Naive thymus-derived CD8-positive, alpha-beta T cell (primary cell): Measurements from ENCODE around the gene LMO1. TPM values are rescaled to one million over a fixed set of nuclear protein-coding genes. Genes with fewer than 3 reads are reported as not detected.

Experiments used
- ATAC-seq, 2 donors: fragments of 150-1000 bp; cut with Tn5 transposase in 1 of 2; sonication (Bioruptor Pico), chemical (Tn5 transposase) in 1 of 2; 1 replicate in 1 of 2; 2 replicates in 1 of 2; pipeline ENCODE4 v1.10.0; 2021; ENCODE audit warnings: mild to moderate bottlenecking in 2 of 2, moderate library complexity in 2 of 2
- POLR2A ChIA-PET: fragments of 350-600 bp; sonication (Branson Sonifier 250); formaldehyde crosslinking; loops from one replicate; lab custom pipeline; 2021; ENCODE audit warnings: antibody characterized with exemption; lab: Charles Lee
- DNase-seq, 10 donors: peaks; one replicate each; pipeline versions ENCODE4 v3.0.0 to v3.0.0-alpha.2; 2020 to 2022
- H3K27ac Mint-ChIP-seq, 10 donors: one replicate each; pipeline ENCODE4 v1.8.0; 2020 to 2022; ENCODE audit warnings: mild to moderate bottlenecking in 10 of 10, mixed read lengths in 10 of 10, moderate library complexity in 4 of 10, inconsistent platforms in 1 of 10
- H3K27me3 Mint-ChIP-seq, 5 donors: one replicate each; pipeline ENCODE4 v1.8.0; 2021 to 2022; ENCODE audit warnings: mixed read lengths in 5 of 5
- H3K36me3 Mint-ChIP-seq, 3 donors: one replicate each; pipeline ENCODE4 v1.8.0; 2020 to 2022; ENCODE audit warnings: mixed read lengths in 3 of 3, mild to moderate bottlenecking in 2 of 3, inconsistent platforms in 1 of 3
- H3K4me1 Mint-ChIP-seq, 4 donors: one replicate each; pipeline ENCODE4 v1.8.0; 2021 to 2022; ENCODE audit warnings: mixed read lengths in 4 of 4
- H3K4me3 Mint-ChIP-seq, 10 donors: one replicate each; pipeline ENCODE4 v1.8.0; 2020 to 2022; ENCODE audit warnings: mild to moderate bottlenecking in 10 of 10, mixed read lengths in 10 of 10, moderate library complexity in 6 of 10, inconsistent platforms in 1 of 10
- H3K9me3 Mint-ChIP-seq, 9 donors: one replicate each; pipeline ENCODE4 v1.8.0; 2020 to 2022; ENCODE audit warnings: mixed read lengths in 9 of 9, mild to moderate bottlenecking in 3 of 9, inconsistent platforms in 1 of 9, moderate library complexity in 1 of 9
- polyA plus RNA-seq, 3 donors: library from polyadenylated mRNA; unstranded; fragments of 300-500 nt; fragmentation: Illumina TruSeq; gene quantifications; one replicate each; pipeline ENCODE4 v1.2.3, GENCODE V29; 2021
- total RNA-seq, 8 experiments: library from RNA in 2 of 8; stranded (reverse) in 2 of 8; gene quantifications; one replicate each; pipeline ENCODE4 v1.2.3 and lab custom pipeline; 2021 to 2026

LMO1 gene
- total and polyA plus RNA-seq, 5 experiments from 2014 or later, result not detected

- Mint-ChIP-seq H3K4me3 (no peak overlapping the region), H3K27ac (no peak overlapping the region), H3K9me3 (no peaks in the 10 kb centered on the region), H3K27me3 (peaks cover 0 to 5% (median 4%) of the 10 kb centered on the region in 5 donors), H3K36me3 (no peaks in the 10 kb centered on the region), H3K4me1 (peaks cover 2 to 5% (median 3%) of the 10 kb centered on the region in 4 donors)
- DNase-seq (no peak), ATAC-seq (no peak)
- POLR2A ChIA-PET, result no interaction called here
These were observed 39.0 kb downstream of the LMO1 start for GRCh38 chr11:8224711-8225110.

GRCh38 chr11:8224161-8224591 is 39.5 kb downstream of the LMO1 start:
- Mint-ChIP-seq H3K4me1 (peaks cover 2 to 5% (median 3%) of the 10 kb centered on the region in 4 donors), H3K9me3 (no peaks in the 10 kb centered on the region), H3K27ac (peak overlapping the region in 1 of 10 donors; percentile 82), H3K4me3 (no peak overlapping the region), H3K36me3 (no peaks in the 10 kb centered on the region), H3K27me3 (peaks cover 0 to 5% (median 4%) of the 10 kb centered on the region in 5 donors)
- ATAC-seq, result no peak
- no peak for DNase-seq
- POLR2A ChIA-PET, result no interaction called here

GRCh38 chr11:8223513-8223900 is 40.2 kb downstream of the LMO1 start:
- H3K4me3 Mint-ChIP-seq, result no peak overlapping the region
- DNase-seq (no peak), ATAC-seq (no peak)
- no peaks in the 10 kb centered on the region for H3K36me3 Mint-ChIP-seq
- POLR2A ChIA-PET, result no interaction called here
- peaks cover 0 to 5% (median 4%) of the 10 kb centered on the region in 5 donors for H3K27me3 Mint-ChIP-seq
- peaks cover 2 to 5% (median 3%) of the 10 kb centered on the region in 4 donors for H3K4me1 Mint-ChIP-seq
- no peak overlapping the region for H3K27ac Mint-ChIP-seq
- H3K9me3 Mint-ChIP-seq, result no peaks in the 10 kb centered on the region

GRCh38 chr11:8222820-8223512 is 40.7 kb downstream of the LMO1 start:
- H3K9me3 Mint-ChIP-seq, result no peaks in the 10 kb centered on the region
- H3K4me1 Mint-ChIP-seq, result peaks cover 2 to 5% (median 3%) of the 10 kb centered on the region in 4 donors
- DNase-seq, result no peak
- POLR2A ChIA-PET, result no interaction called here
- H3K27ac Mint-ChIP-seq, result no peak overlapping the region
- peaks cover 0 to 5% (median 4%) of the 10 kb centered on the region in 5 donors for H3K27me3 Mint-ChIP-seq
- no peak for ATAC-seq
- H3K36me3 Mint-ChIP-seq, result no peaks in the 10 kb centered on the region
- H3K4me3 Mint-ChIP-seq, result no peak overlapping the region

GRCh38 chr11:8221917-8222495 is 41.7 kb downstream of the LMO1 start:
- POLR2A ChIA-PET, result no interaction called here

GRCh38 chr11:8221046-8221723 is 42.5 kb downstream of the LMO1 start:
- DNase-seq (no peak), ATAC-seq (no peak)
- Mint-ChIP-seq H3K4me1 (peaks cover 2 to 5% (median 3%) of the 10 kb centered on the region in 4 donors), H3K27me3 (peaks cover 0 to 5% (median 2%) of the 10 kb centered on the region in 5 donors), H3K4me3 (no peak overlapping the region), H3K27ac (no peak overlapping the region), H3K9me3 (no peaks in the 10 kb centered on the region), H3K36me3 (no peaks in the 10 kb centered on the region)
- POLR2A ChIA-PET, result no interaction called here

More at GRCh38 chr11:8221917-8222495, 41.7 kb downstream of the LMO1 start:
- no peaks in the 10 kb centered on the region for H3K36me3 Mint-ChIP-seq
- no peak overlapping the region for H3K27ac Mint-ChIP-seq
- H3K27me3 Mint-ChIP-seq, result peaks cover 0 to 5% (median 4%) of the 10 kb centered on the region in 5 donors
- ATAC-seq, result no peak
- H3K4me1 Mint-ChIP-seq, result peaks cover 2 to 5% (median 3%) of the 10 kb centered on the region in 4 donors
- no peak for DNase-seq
- no peak overlapping the region for H3K4me3 Mint-ChIP-seq
- H3K9me3 Mint-ChIP-seq, result no peaks in the 10 kb centered on the region

- POLR2A ChIA-PET, result no interaction called here
- DNase-seq (no peak), ATAC-seq (no peak)
- Mint-ChIP-seq H3K27me3 (peaks cover 0 to 5% (median 1%) of the 10 kb centered on the region in 5 donors), H3K9me3 (no peaks in the 10 kb centered on the region), H3K36me3 (no peaks in the 10 kb centered on the region), H3K27ac (no peak overlapping the region), H3K4me3 (no peak overlapping the region), H3K4me1 (peaks cover under 1 to 2% (median 1%) of the 10 kb centered on the region in 4 donors)
These were observed 43.2 kb downstream of the LMO1 start for GRCh38 chr11:8220261-8221045.

GRCh38 chr11:8219257-8220021 is 44.2 kb downstream of the LMO1 start:
- H3K4me3 Mint-ChIP-seq, result no peak overlapping the region
- H3K9me3 Mint-ChIP-seq, result no peaks in the 10 kb centered on the region
- DNase-seq (peak in 1 of 10 donors; percentile 5), ATAC-seq (no peak)
- peak overlapping the region in 1 of 10 donors; percentile 60 for H3K27ac Mint-ChIP-seq
- POLR2A ChIA-PET, result no interaction called here
- H3K4me1 Mint-ChIP-seq, result peaks cover 0 to 1% (median 0%) of the 10 kb centered on the region in 4 donors
- H3K36me3 Mint-ChIP-seq, result no peaks in the 10 kb centered on the region
- H3K27me3 Mint-ChIP-seq, result peaks cover 0 to 4% (median 1%) of the 10 kb centered on the region in 5 donors

- Mint-ChIP-seq H3K36me3 (no peaks in the 10 kb centered on the region), H3K4me1 (no peaks in the 10 kb centered on the region), H3K4me3 (no peak overlapping the region), H3K27ac (no peak overlapping the region), H3K9me3 (no peaks in the 10 kb centered on the region), H3K27me3 (peaks cover 0 to 1% (median 0%) of the 10 kb centered on the region in 5 donors)
- POLR2A ChIA-PET, result no interaction called here
- ATAC-seq (no peak), DNase-seq (no peak)
These were observed 44.8 kb downstream of the LMO1 start for GRCh38 chr11:8218840-8219239.

GRCh38 chr11:8218409-8218808 is 45.3 kb downstream of the LMO1 start:
- Mint-ChIP-seq H3K27me3 (peaks cover 0 to 5% (median 0%) of the 10 kb centered on the region in 5 donors), H3K27ac (no peak overlapping the region), H3K4me3 (no peak overlapping the region), H3K36me3 (no peaks in the 10 kb centered on the region), H3K4me1 (no peaks in the 10 kb centered on the region), H3K9me3 (no peaks in the 10 kb centered on the region)
- DNase-seq (no peak), ATAC-seq (no peak)
- POLR2A ChIA-PET, result no interaction called here

- Mint-ChIP-seq H3K9me3 (no peaks in the 10 kb centered on the region), H3K4me1 (no peaks in the 10 kb centered on the region), H3K36me3 (no peaks in the 10 kb centered on the region), H3K27me3 (peaks cover 0 to 5% (median 0%) of the 10 kb centered on the region in 5 donors), H3K27ac (no peak overlapping the region), H3K4me3 (no peak overlapping the region)
- DNase-seq (no peak), ATAC-seq (no peak)
- POLR2A ChIA-PET, result no interaction called here
These were observed 45.8 kb downstream of the LMO1 start for GRCh38 chr11:8217926-8218325.

GRCh38 chr11:8217136-8217535 is 46.5 kb downstream of the LMO1 start:
- Mint-ChIP-seq H3K36me3 (no peaks in the 10 kb centered on the region), H3K9me3 (no peaks in the 10 kb centered on the region)

More at GRCh38 chr11:8217136-8217535, 46.5 kb downstream of the LMO1 start:
- Mint-ChIP-seq H3K4me3 (no peak overlapping the region), H3K27ac (no peak overlapping the region), H3K27me3 (peaks cover 0 to 5% (median 0%) of the 10 kb centered on the region in 5 donors), H3K4me1 (no peaks in the 10 kb centered on the region)
- ATAC-seq (no peak), DNase-seq (no peak)
- POLR2A ChIA-PET, result no interaction called here
